ENCODE measurements around the gene ZNF79.

The ZNF79 gene

DNA sequence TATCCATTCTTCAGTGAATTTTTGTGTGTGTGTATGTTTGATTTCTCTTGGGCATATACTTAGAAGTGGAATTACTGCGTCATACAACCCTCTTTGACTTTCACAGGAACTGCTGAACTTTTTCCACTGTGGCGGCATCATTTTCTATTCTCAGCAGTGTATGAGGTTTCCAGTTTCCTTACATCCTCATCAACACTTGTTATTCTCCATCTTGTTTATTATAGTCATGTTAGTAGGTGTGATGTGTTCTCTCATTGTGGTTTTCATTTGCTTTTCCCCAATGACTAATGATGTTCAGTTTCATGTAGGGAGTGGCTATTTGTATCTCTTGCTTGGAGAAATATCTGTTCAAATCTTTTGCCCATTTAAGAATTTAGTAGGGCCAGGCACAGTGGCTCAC lies 2.6 kb downstream of the ZNF79 start:
- no peak for DNase-seq (ENCODE audit: low read depth in 2 of 2)

- DNase-seq (ENCODE audit: low read depth in 2 of 2), result no peak
Observed at GRCh38 chr9:127428348-127428747, 4.2 kb downstream of the ZNF79 start.

- DNase-seq (ENCODE audit: low read depth in 2 of 2), result no peak
Observed at GRCh38 chr9:127430415-127430814, 6.2 kb downstream of the ZNF79 start.

- DNase-seq (ENCODE audit: low read depth in 2 of 2), result no peak
Observed at GRCh38 chr9:127437497-127438264, 13.5 kb downstream of the ZNF79 start.

- DNase-seq (ENCODE audit: low read depth in 2 of 2), result no peak
Observed at GRCh38 chr9:127438394-127438793, 14.2 kb downstream of the ZNF79 start.

GRCh38 chr9:127444283-127444920 lies 20.2 kb downstream of the ZNF79 start:
- DNase-seq (ENCODE audit: low read depth in 2 of 2), result no peak

- DNase-seq (ENCODE audit: low read depth in 2 of 2), result no peak
Observed at GRCh38 chr9:127444921-127445850, 21.0 kb downstream of the ZNF79 start.

DNA sequence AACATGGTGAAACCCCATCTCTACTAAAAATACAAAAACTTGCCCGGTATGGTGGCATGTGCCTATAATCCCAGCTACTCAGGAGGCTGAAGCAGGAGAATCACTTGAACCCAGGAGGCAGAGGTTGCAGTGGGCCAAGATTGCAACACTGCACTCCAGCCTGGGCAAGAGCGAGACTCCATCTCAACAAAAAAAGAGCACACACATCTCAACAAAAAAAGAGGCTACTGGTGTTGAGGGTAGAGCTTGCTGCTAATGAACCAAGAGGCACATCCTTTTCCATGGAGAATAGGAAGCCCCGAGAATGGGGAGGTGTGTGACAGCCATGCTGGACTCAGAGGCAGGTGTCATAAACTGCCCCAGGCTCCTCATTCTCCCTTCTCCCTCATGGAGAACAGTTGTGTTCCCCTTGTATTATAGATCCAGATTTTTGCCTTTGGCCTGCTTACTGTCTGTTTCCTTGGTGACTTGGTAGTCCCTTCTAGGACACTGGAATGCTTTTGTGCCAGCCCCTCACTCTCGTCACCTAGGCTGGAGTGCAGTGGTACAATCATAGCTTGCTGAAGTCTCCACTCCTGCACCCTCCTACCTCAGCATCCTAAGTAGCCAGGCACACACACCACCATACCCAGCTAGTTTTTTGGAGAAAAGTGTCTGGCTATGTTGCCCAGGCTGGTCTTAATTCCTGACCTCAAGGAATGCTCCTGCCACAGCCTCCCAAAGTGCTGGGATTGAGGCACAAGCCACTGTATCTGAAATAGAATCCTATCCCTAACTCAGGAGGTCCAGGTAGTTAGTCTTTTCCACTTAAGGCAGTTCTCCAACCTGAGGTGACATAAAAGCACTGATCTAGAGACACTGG lies 21.9 kb downstream of the ZNF79 start:
- DNase-seq (ENCODE audit: low read depth in 2 of 2), result no peak

- DNase-seq (ENCODE audit: low read depth in 2 of 2), result no peak
Observed at GRCh38 chr9:127446713-127447415, 22.7 kb downstream of the ZNF79 start.

DNA sequence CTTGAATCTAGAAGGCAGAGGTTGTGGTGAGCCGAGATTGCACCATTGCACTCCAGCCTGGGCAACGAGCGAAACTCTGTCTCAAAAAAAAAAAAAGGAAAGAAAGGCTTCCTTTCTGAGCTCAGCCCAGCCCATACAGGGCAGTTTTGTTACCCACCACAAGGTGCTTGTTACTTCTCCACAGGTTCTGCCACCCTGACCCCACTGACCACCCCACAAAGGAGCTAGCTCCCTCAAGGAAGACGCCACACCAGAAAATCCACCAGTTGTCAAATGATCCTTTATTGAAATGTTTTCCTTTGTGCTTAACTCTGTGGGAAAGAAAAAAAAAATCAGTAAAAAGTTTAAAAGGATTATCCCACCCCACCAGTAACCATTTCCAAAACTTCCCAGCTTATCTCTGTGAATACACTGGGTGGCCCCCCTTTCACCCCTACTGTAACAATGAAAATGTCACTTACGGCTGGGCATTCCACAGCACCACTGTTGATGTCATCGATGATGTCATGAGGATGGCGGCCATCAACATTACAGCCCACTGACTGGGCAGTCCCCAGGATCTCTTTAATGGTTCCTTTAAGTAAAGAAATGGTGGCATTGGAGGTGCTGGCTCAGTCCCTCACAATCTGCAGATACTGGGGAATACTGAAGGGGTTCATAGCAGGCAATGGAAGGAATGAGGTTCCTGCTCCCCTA lies 23.4 kb downstream of the ZNF79 start:
- no peak for DNase-seq (ENCODE audit: low read depth in 2 of 2)

DNA sequence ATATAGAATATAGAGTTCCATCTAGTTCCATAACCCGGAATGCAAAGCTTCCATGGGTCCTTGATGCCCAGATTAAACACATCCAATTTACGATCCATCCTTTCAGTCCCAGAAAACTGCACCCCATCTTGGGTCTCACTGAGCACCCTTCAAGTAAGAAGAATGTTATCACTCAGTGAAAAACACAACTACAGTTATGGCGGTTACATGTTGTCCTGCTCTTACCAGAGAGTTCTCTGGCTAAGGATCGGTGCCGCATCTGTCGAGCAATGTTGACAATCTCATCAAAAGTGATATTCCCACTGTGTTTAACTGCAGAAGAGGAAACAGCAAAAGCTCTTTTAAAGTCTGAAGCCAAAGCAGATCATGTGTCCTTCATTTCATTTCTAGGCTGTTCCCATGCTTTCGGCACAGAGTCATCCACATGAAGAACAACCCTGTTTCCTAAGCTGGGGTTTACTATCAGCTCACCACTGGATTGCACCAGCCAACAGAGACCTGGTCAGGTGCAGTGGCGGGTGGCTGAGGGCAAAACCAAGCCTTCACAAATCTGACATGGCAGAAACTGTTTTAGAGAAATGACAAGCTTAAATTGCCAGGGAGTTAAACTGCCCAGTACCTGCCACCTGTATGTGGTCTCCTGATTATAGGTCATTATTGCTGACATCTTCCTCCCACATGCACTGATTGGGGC lies 24.1 kb downstream of the ZNF79 start:
- DNase-seq (ENCODE audit: low read depth in 2 of 2), result no peak

- no peak for DNase-seq (ENCODE audit: low read depth in 2 of 2)
Observed at GRCh38 chr9:127449332-127449966, 25.3 kb downstream of the ZNF79 start.

DNA sequence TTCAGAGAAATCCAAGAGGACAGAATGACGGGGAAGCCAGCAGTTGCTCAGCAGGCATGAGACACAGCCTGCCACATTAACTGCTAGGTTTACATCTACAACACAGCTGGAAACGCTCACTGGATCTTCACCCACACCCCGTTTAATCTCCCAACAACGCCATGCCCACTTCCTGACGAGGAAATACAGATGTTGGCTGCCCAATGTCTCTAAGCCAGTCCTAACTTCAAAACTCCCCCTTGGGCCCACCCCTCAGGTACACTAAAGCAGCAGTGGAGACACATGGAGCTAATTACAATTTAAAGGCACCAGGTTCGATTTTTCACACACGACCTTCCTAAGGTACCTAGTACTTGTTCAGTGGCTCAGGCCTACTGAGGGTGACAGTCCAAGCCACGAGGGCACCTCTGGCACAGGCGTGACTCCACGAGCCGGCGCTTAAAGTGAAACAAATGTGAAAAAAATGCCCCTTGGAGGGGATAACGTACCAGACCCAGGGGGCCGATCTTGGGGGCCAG lies 26.1 kb downstream of the ZNF79 start:
- no peak for DNase-seq (ENCODE audit: low read depth in 2 of 2)

GRCh38 chr9:127450830-127451607 lies 26.8 kb downstream of the ZNF79 start, which contains the start of the genes LRSAM1 and RPL12:
LRSAM1 (plus strand) TSS chr9:127451510; CDS start chr9:127454528, 3,018 bp downstream.
RPL12 (minus strand) TSS chr9:127451406; CDS start chr9:127451317, 89 bp downstream.
- peak; percentile 95 to 96 for DNase-seq (ENCODE audit: low read depth in 2 of 2)

- DNase-seq (ENCODE audit: low read depth in 2 of 2), result no peak
Observed at GRCh38 chr9:127451608-127451857, 27.4 kb downstream of the ZNF79 start.

- DNase-seq (ENCODE audit: low read depth in 2 of 2), result peak in 1 of 2 donors; percentile 56
Observed at GRCh38 chr9:127451858-127452656, 27.9 kb downstream of the ZNF79 start.

DNA sequence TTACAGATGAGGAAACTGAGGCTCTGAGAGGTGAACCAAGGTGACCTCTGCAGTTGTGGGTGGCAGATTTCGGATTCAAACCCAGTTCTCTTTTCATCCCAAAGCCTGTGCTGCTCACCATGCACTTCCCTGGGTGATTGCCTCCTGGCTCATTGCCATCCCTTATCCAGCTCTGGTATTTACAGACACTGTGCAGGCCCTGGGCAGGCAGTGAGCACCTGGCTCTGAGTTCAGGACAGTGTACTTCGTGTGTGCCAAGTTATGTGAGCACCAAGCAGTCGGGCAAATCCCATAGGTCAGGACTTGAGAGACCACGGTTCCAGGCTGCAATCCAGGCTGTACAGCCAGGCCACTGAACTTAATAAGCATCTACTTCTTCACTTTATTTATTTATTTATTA lies 28.5 kb downstream of the ZNF79 start:
- no peak for DNase-seq (ENCODE audit: low read depth in 2 of 2)
